Dendritic cell treated with granulocyte-macrophage colony-stimulating factor and Interleukin-4, amounts not matched to agents 40 ng/mL and 50 ng/mL, for 4 days (primary cell): ENCODE measurements around the gene HMCN2.
"Not testable (repeated sequence)": the region's sequence is repeated elsewhere in the genome, so short reads cannot be mapped to it uniquely, and the experiment has no call there.

Experiments
- H3K27ac Mint-ChIP-seq: one replicate; pipeline ENCODE4 v1.8.0; 2022; ENCODE audit warnings: mild to moderate bottlenecking, mixed read lengths
- H3K27me3 Mint-ChIP-seq: one replicate; pipeline ENCODE4 v1.8.0; 2022; ENCODE audit warnings: mild to moderate bottlenecking, mixed read lengths
- H3K36me3 Mint-ChIP-seq: one replicate; pipeline ENCODE4 v1.8.0; 2022; ENCODE audit warnings: low read depth, mixed read lengths
- H3K4me1 Mint-ChIP-seq: one replicate; pipeline ENCODE4 v1.8.0; 2022; ENCODE audit warnings: low read depth, mixed read lengths
- H3K4me3 Mint-ChIP-seq: one replicate; pipeline ENCODE4 v1.8.0; 2022; ENCODE audit warnings: mild to moderate bottlenecking, moderate library complexity, mixed read lengths
- H3K9me3 Mint-ChIP-seq: one replicate; pipeline ENCODE4 v1.8.0; 2022; ENCODE audit warnings: mixed read lengths
- intact Hi-C: fragments of 100-400 bp; cut with micrococcal nuclease; formaldehyde crosslinking; loops from one replicate; pipeline ENCODE4 v1.15.0; 2022

HMCN2 gene

GRCh38 chr9:130337318-130337717 is 71.8 kb downstream of the HMCN2 start:
- no peaks in the 10 kb centered on the region for H3K9me3 Mint-ChIP-seq

GRCh38 chr9:130337784-130338380 is 72.3 kb downstream of the HMCN2 start:
- Mint-ChIP-seq H3K36me3 (no peaks in the 10 kb centered on the region), H3K4me1 (no peaks in the 10 kb centered on the region), H3K9me3 (no peaks in the 10 kb centered on the region), H3K27ac (no peak overlapping the region), H3K27me3 (peaks cover 12% of the 10 kb centered on the region), H3K4me3 (no peak overlapping the region)
- intact Hi-C loops = no loop called here

More at GRCh38 chr9:130337318-130337717, 71.8 kb downstream of the HMCN2 start:
- H3K27ac Mint-ChIP-seq = no peak overlapping the region
- no peak overlapping the region for H3K4me3 Mint-ChIP-seq
- H3K36me3 Mint-ChIP-seq = no peaks in the 10 kb centered on the region
- H3K27me3 Mint-ChIP-seq = peaks cover 12% of the 10 kb centered on the region
- no peaks in the 10 kb centered on the region for H3K4me1 Mint-ChIP-seq
- intact Hi-C loops = no loop called here

- H3K36me3 Mint-ChIP-seq, H3K9me3 Mint-ChIP-seq, H3K4me1 Mint-ChIP-seq, H3K27ac Mint-ChIP-seq, intact Hi-C loops, H3K27me3 Mint-ChIP-seq, H3K4me3 Mint-ChIP-seq: not testable (repeated sequence)
Observed at GRCh38 chr9:130338891-130339290, 73.3 kb downstream of the HMCN2 start.

- Mint-ChIP-seq H3K4me1 (no peaks in the 10 kb centered on the region), H3K4me3 (no peak overlapping the region), H3K9me3 (no peaks in the 10 kb centered on the region), H3K27me3 (peaks cover 5% of the 10 kb centered on the region), H3K36me3 (no peaks in the 10 kb centered on the region), H3K27ac (no peak overlapping the region)
- intact Hi-C loops = no loop called here
Observed at GRCh38 chr9:130339306-130339705, 73.7 kb downstream of the HMCN2 start.

GRCh38 chr9:130340011-130340410 is 74.5 kb downstream of the HMCN2 start:
- intact Hi-C loops = loop anchor here (5.0 kb wide), 1 partner anchor 233 kb away; no protein-coding TSS in a partner anchor
- no peaks in the 10 kb centered on the region for H3K9me3 Mint-ChIP-seq
- no peaks in the 10 kb centered on the region for H3K4me1 Mint-ChIP-seq
- H3K36me3 Mint-ChIP-seq = no peaks in the 10 kb centered on the region
- no peak overlapping the region for H3K27ac Mint-ChIP-seq
- no peak overlapping the region for H3K4me3 Mint-ChIP-seq
- peaks cover 2% of the 10 kb centered on the region for H3K27me3 Mint-ChIP-seq

GRCh38 chr9:130340557-130340956 is 75.0 kb downstream of the HMCN2 start:
- H3K27me3 Mint-ChIP-seq, H3K4me1 Mint-ChIP-seq, H3K27ac Mint-ChIP-seq, H3K4me3 Mint-ChIP-seq, H3K36me3 Mint-ChIP-seq, H3K9me3 Mint-ChIP-seq: not testable (repeated sequence)
- intact Hi-C loops = loop anchor here (5.0 kb wide), 1 partner anchor 233 kb away; no protein-coding TSS in a partner anchor

- no peak overlapping the region for H3K27ac Mint-ChIP-seq
- intact Hi-C loops = loop anchor here (5.0 kb wide), 1 partner anchor 234 kb away; no protein-coding TSS in a partner anchor
- no peak overlapping the region for H3K4me3 Mint-ChIP-seq
Observed at GRCh38 chr9:130341128-130341527, 75.6 kb downstream of the HMCN2 start.

GRCh38 chr9:130341839-130342713 is 76.5 kb downstream of the HMCN2 start:
- Mint-ChIP-seq H3K36me3 (no peaks in the 10 kb centered on the region), H3K4me3 (no peak overlapping the region), H3K4me1 (no peaks in the 10 kb centered on the region), H3K27ac (no peak overlapping the region), H3K27me3 (peaks cover 2% of the 10 kb centered on the region), H3K9me3 (no peaks in the 10 kb centered on the region)
- intact Hi-C loops = loop anchor here (5.0 kb wide), 1 partner anchor 235 kb away; no protein-coding TSS in a partner anchor

More at GRCh38 chr9:130341128-130341527, 75.6 kb downstream of the HMCN2 start:
- Mint-ChIP-seq H3K36me3 (no peaks in the 10 kb centered on the region), H3K27me3 (peaks cover 2% of the 10 kb centered on the region), H3K9me3 (no peaks in the 10 kb centered on the region), H3K4me1 (no peaks in the 10 kb centered on the region)

GRCh38 chr9:130342714-130343085 is 77.1 kb downstream of the HMCN2 start:
- no peak overlapping the region for H3K27ac Mint-ChIP-seq
- intact Hi-C loops = loop anchor here (5.0 kb wide), 1 partner anchor 235 kb away; no protein-coding TSS in a partner anchor
- H3K27me3 Mint-ChIP-seq = peaks cover 2% of the 10 kb centered on the region
- H3K36me3 Mint-ChIP-seq = no peaks in the 10 kb centered on the region
- no peaks in the 10 kb centered on the region for H3K4me1 Mint-ChIP-seq
- H3K9me3 Mint-ChIP-seq = no peaks in the 10 kb centered on the region
- H3K4me3 Mint-ChIP-seq = no peak overlapping the region

GRCh38 chr9:130343445-130343918 is 77.9 kb downstream of the HMCN2 start:
- Mint-ChIP-seq H3K27me3 (peaks cover 2% of the 10 kb centered on the region), H3K4me3 (no peak overlapping the region), H3K4me1 (no peaks in the 10 kb centered on the region), H3K9me3 (no peaks in the 10 kb centered on the region), H3K36me3 (no peaks in the 10 kb centered on the region), H3K27ac (no peak overlapping the region)
- intact Hi-C loops = loop anchor here (5.0 kb wide), 1 partner anchor 236 kb away; no protein-coding TSS in a partner anchor

- Mint-ChIP-seq H3K4me1 (no peaks in the 10 kb centered on the region), H3K9me3 (no peaks in the 10 kb centered on the region), H3K4me3 (no peak overlapping the region), H3K36me3 (no peaks in the 10 kb centered on the region), H3K27ac (no peak overlapping the region), H3K27me3 (peaks cover 2% of the 10 kb centered on the region)
- intact Hi-C loops = loop anchor here (5.0 kb wide), 1 partner anchor 237 kb away; no protein-coding TSS in a partner anchor
Observed at GRCh38 chr9:130344366-130344765, 78.8 kb downstream of the HMCN2 start.

GRCh38 chr9:130345009-130345896 is 79.7 kb downstream of the HMCN2 start:
- no peaks in the 10 kb centered on the region for H3K36me3 Mint-ChIP-seq
- peaks cover 2% of the 10 kb centered on the region for H3K27me3 Mint-ChIP-seq
- H3K4me1 Mint-ChIP-seq = no peaks in the 10 kb centered on the region
- no peak overlapping the region for H3K27ac Mint-ChIP-seq
- H3K9me3 Mint-ChIP-seq = no peaks in the 10 kb centered on the region
- no peak overlapping the region for H3K4me3 Mint-ChIP-seq
- intact Hi-C loops = no loop called here

- Mint-ChIP-seq H3K9me3 (no peaks in the 10 kb centered on the region), H3K36me3 (no peaks in the 10 kb centered on the region), H3K4me3 (no peak overlapping the region), H3K4me1 (no peaks in the 10 kb centered on the region), H3K27me3 (peaks cover 2% of the 10 kb centered on the region), H3K27ac (no peak overlapping the region)
- intact Hi-C loops = no loop called here
Observed at GRCh38 chr9:130345897-130346385, 80.4 kb downstream of the HMCN2 start.
